H1 (cell line): ENCODE data around the gene MAP3K14. TPM values are rescaled to one million over a fixed set of nuclear protein-coding genes. Genes with fewer than 3 reads are reported as not detected.

Experiments used
- CTCF ChIA-PET: fragments of 300-600 bp; sonication (Branson Sonifier 250); formaldehyde crosslinking; loops from one replicate; lab custom pipeline; 2021; ENCODE audit not compliant: partially characterized antibody; lab: Charles Lee
- POLR2A ChIA-PET: fragments of 300-600 bp; sonication (Branson Sonifier 250); formaldehyde crosslinking; loops from one replicate; lab custom pipeline; 2021; ENCODE audit warnings: inconsistent platforms; ENCODE audit not compliant: partially characterized antibody; lab: Charles Lee
- DNase-seq, 2 experiments: peaks; one replicate each; pipeline versions ENCODE4 v3.0.0 to v3.0.0-alpha.2; 2010 to 2022; ENCODE audit warnings: low spot score in 2 of 2, low read depth in 1 of 2, mixed read lengths in 1 of 2
- FAIRE-seq: peaks from 2 replicates; lab custom pipeline; 2011; peaks lifted over from hg19 to GRCh38; lab: Jason Lieb, UNC
- H2AFZ ChIP-seq: 2 replicates; pipeline ENCODE4 v1.8.1; 2012; ENCODE audit warnings: low read length, inconsistent platforms
- H2AK5ac ChIP-seq: 2 replicates; pipeline ENCODE4 v1.6.1; 2013; ENCODE audit warnings: low read depth, low read length
- H2BK120ac ChIP-seq: replicated peaks from 2 replicates; pipeline ENCODE3; 2013; ENCODE audit warnings: low read depth, low read length, inconsistent platforms
- H2BK12ac ChIP-seq: 2 replicates; pipeline ENCODE4 v1.6.1; 2013; ENCODE audit warnings: low read depth, low read length
- H2BK15ac ChIP-seq: 2 replicates; pipeline ENCODE4 v1.6.1; 2013; ENCODE audit warnings: low read length
- H2BK20ac ChIP-seq: 2 replicates; pipeline ENCODE4 v1.6.1; 2013; ENCODE audit warnings: low read length
- H2BK5ac ChIP-seq: 2 replicates; pipeline ENCODE4 v1.6.1; 2013; ENCODE audit warnings: low read depth, low read length
- H3K14ac ChIP-seq: 2 replicates; pipeline ENCODE4 v1.6.1; 2013; ENCODE audit warnings: inconsistent platforms; ENCODE audit not compliant: insufficient read length
- H3K18ac ChIP-seq: 2 replicates; pipeline ENCODE4 v1.6.1; 2013; ENCODE audit warnings: low read length; ENCODE audit errors: extremely low read depth
- H3K23ac ChIP-seq: 2 replicates; pipeline ENCODE4 v1.6.1; 2013; ENCODE audit warnings: inconsistent platforms; ENCODE audit not compliant: insufficient read length
- H3K23me2 ChIP-seq: 2 replicates; pipeline ENCODE4 v1.6.1; 2013; ENCODE audit warnings: low read depth, low read length
- H3K27ac ChIP-seq: 2 replicates; pipeline ENCODE4 v1.6.1; 2011; ENCODE audit warnings: low read depth, low read length, inconsistent platforms
- H3K27me3 ChIP-seq, 4 experiments: replicated peaks in 1 of 4; 1 replicate in 1 of 4; 2 replicates in 3 of 4; pipeline versions ENCODE4 v1.6.1 to v1.8.1; 2011 to 2013; ENCODE audit warnings: low read length in 3 of 4, mild to moderate bottlenecking in 3 of 4, inconsistent platforms in 2 of 4, mixed read lengths in 2 of 4, moderate library complexity in 1 of 4; ENCODE audit not compliant: control insufficient read depth in 3 of 4, insufficient read depth in 3 of 4; ENCODE audit errors: extremely low read depth in 1 of 4
- H3K36me3 ChIP-seq, 4 experiments: 2 replicates each; pipeline versions ENCODE4 v1.6.1 to v1.8.1; 2011 to 2013; ENCODE audit warnings: mild to moderate bottlenecking in 4 of 4, low read length in 3 of 4, moderate library complexity in 2 of 4, control low read depth in 1 of 4, inconsistent platforms in 1 of 4; ENCODE audit not compliant: insufficient read depth in 4 of 4, control insufficient read depth in 2 of 4
- H3K4ac ChIP-seq: replicated peaks from 2 replicates; pipeline ENCODE3; 2013; ENCODE audit warnings: low read length, low read depth, mixed read lengths, inconsistent platforms; ENCODE audit not compliant: insufficient read length
- H3K4me1 ChIP-seq, 4 experiments: replicated peaks in 1 of 4; 1 replicate in 1 of 4; 2 replicates in 3 of 4; pipeline versions ENCODE4 v1.6.1 to v1.8.1; 2011 to 2013; ENCODE audit warnings: low read length in 3 of 4, inconsistent platforms in 2 of 4, mixed read lengths in 1 of 4; ENCODE audit not compliant: insufficient read depth in 4 of 4, control insufficient read depth in 3 of 4
- H3K4me2 ChIP-seq, 2 experiments: 2 replicates each; pipeline versions ENCODE4 v1.6.1 to v1.8.1; 2011 to 2013; ENCODE audit warnings: low read depth in 2 of 2, low read length in 2 of 2, control low read depth in 1 of 2, inconsistent platforms in 1 of 2, mild to moderate bottlenecking in 1 of 2; ENCODE audit not compliant: insufficient read depth in 1 of 2
- H3K4me3 ChIP-seq, 4 experiments: fragments of 200-600, 300-600 bp in 1 of 4; sonication (generic), shearing (Covaris generic), sonication (Bioruptor Twin) in 1 of 4; 2 replicates each; pipeline versions ENCODE4 v1.5.1 to v1.8.1; 2011 to 2016; ENCODE audit warnings: low read length in 4 of 4, low read depth in 3 of 4, control low read depth in 2 of 4, inconsistent platforms in 2 of 4, mild to moderate bottlenecking in 2 of 4, mixed read lengths in 1 of 4, moderate library complexity in 1 of 4; ENCODE audit not compliant: insufficient read depth in 2 of 4; ENCODE audit errors: extremely low read depth in 1 of 4
- H3K56ac ChIP-seq: replicated peaks from 2 replicates; pipeline ENCODE3; 2013; ENCODE audit warnings: low read depth, mild to moderate bottlenecking, mixed read lengths, low read length, inconsistent platforms; ENCODE audit not compliant: insufficient read length
- H3K79me1 ChIP-seq: 2 replicates; pipeline ENCODE4 v1.6.1; 2013; ENCODE audit warnings: low read depth, low read length, control low read depth
- H3K79me2 ChIP-seq, 2 experiments: 2 replicates each; pipeline versions ENCODE4 v1.6.1 to v1.8.1; 2012 to 2013; ENCODE audit warnings: low read length in 2 of 2, mild to moderate bottlenecking in 2 of 2, inconsistent platforms in 1 of 2; ENCODE audit not compliant: insufficient read depth in 2 of 2, control insufficient read depth in 1 of 2
- H3K9ac ChIP-seq, 4 experiments: replicated peaks in 1 of 4; 1 replicate in 1 of 4; 2 replicates in 3 of 4; pipeline versions ENCODE4 v1.6.1 to v1.8.1; 2011 to 2013; ENCODE audit warnings: low read depth in 3 of 4, low read length in 3 of 4, control low read depth in 2 of 4, mild to moderate bottlenecking in 2 of 4, moderate library complexity in 2 of 4, inconsistent platforms in 1 of 4; ENCODE audit errors: extremely low read depth in 1 of 4
- H3K9me3 ChIP-seq, 2 experiments: 2 replicates each; pipeline versions ENCODE4 v1.6.1 to v1.8.1; 2012 to 2013; ENCODE audit warnings: mild to moderate bottlenecking in 2 of 2, moderate library complexity in 2 of 2, control low read depth in 1 of 2, inconsistent platforms in 1 of 2, low read depth in 1 of 2, low read length in 1 of 2, mixed read lengths in 1 of 2; ENCODE audit not compliant: insufficient read depth in 2 of 2
- H4K20me1 ChIP-seq, 2 experiments: replicated peaks in 1 of 2; 2 replicates each; pipeline versions ENCODE3 to v1.8.1; 2011 to 2013; ENCODE audit warnings: inconsistent platforms in 2 of 2, low read length in 2 of 2, mild to moderate bottlenecking in 1 of 2; ENCODE audit not compliant: insufficient read depth in 2 of 2, control insufficient read depth in 1 of 2
- H4K5ac ChIP-seq: 2 replicates; pipeline ENCODE4 v1.6.1; 2013; ENCODE audit warnings: low read length, low read depth, mixed read lengths, inconsistent platforms; ENCODE audit not compliant: insufficient read length
- H4K8ac ChIP-seq: 2 replicates; pipeline ENCODE4 v1.8.0; 2013; ENCODE audit warnings: mild to moderate bottlenecking, moderate library complexity, low read length, inconsistent platforms; ENCODE audit not compliant: insufficient read depth; ENCODE audit errors: extremely low read depth
- H4K91ac ChIP-seq: replicated peaks from 2 replicates; pipeline ENCODE3; 2013; ENCODE audit warnings: low read length, mixed read lengths, inconsistent platforms; ENCODE audit not compliant: insufficient read length
- ASH2L ChIP-seq: fragments of 200-600, 300-600 bp; sonication (generic); IDR thresholded peaks from one replicate; pipeline ENCODE4 v1.7.1; 2017; ENCODE audit warnings: low read length
- BCL11A ChIP-seq, 2 experiments: IDR thresholded peaks; one replicate each; pipeline ENCODE4 v1.6.1; 2011; ENCODE audit warnings: low read depth in 2 of 2, low read length in 2 of 2, mild to moderate bottlenecking in 2 of 2
- CHD1 ChIP-seq: IDR thresholded peaks from 2 replicates; pipeline ENCODE4 v1.6.1; 2012; ENCODE audit warnings: low read depth, low read length, improper control_type of control experiment
- CTBP2 ChIP-seq: IDR thresholded peaks from 2 replicates; pipeline ENCODE4 v1.7.0; 2011; ENCODE audit warnings: borderline replicate concordance, mild to moderate bottlenecking, moderate library complexity, mixed read lengths, low read length; ENCODE audit not compliant: insufficient read depth, insufficient read length
- EZH2 ChIP-seq: fragments of 200-600 bp; sonication (generic); IDR thresholded peaks from 2 replicates; pipeline ENCODE4 v1.7.1; 2012; ENCODE audit warnings: low read depth, mild to moderate bottlenecking, moderate library complexity, low read length, inconsistent platforms; ENCODE audit not compliant: severe bottlenecking
- JUND ChIP-seq: IDR thresholded peaks from 2 replicates; pipeline ENCODE4 v1.6.1; 2011; ENCODE audit warnings: mild to moderate bottlenecking, improper control_type of control experiment, low read length
- MAFK ChIP-seq: IDR thresholded peaks from 2 replicates; pipeline ENCODE4 v1.6.1; 2012; ENCODE audit warnings: low read depth, mild to moderate bottlenecking, improper control_type of control experiment, low read length
- NANOG ChIP-seq: IDR thresholded peaks from 2 replicates; pipeline ENCODE4 v1.6.1; 2011; ENCODE audit warnings: low read length, low read depth, mild to moderate bottlenecking, inconsistent platforms; ENCODE audit not compliant: insufficient read depth, poor library complexity, severe bottlenecking
- PHF8 ChIP-seq: fragments of 200-600 bp; sonication (generic); conservative IDR thresholded peaks from 2 replicates; pipeline ENCODE4 v1.7.1; 2012; ENCODE audit warnings: low read depth, mild to moderate bottlenecking, inconsistent platforms, low read length, moderate library complexity
- POLR2A ChIP-seq, 2 experiments: IDR thresholded peaks; 1 replicate in 1 of 2; 2 replicates in 1 of 2; pipeline ENCODE4 v1.6.1; 2011; ENCODE audit warnings: low read depth in 2 of 2, low read length in 2 of 2, mild to moderate bottlenecking in 2 of 2; ENCODE audit errors: control extremely low read depth in 1 of 2
- SAP30 ChIP-seq: fragments of 300-600 bp; sonication (generic); IDR thresholded peaks from 2 replicates; pipeline ENCODE4 v1.7.1; 2012; ENCODE audit warnings: low read length, moderate library complexity, mild to moderate bottlenecking, inconsistent platforms; ENCODE audit not compliant: insufficient read depth, insufficient replicate concordance
- SIN3A ChIP-seq, 2 experiments: IDR thresholded peaks in 1 of 2; conservative IDR thresholded peaks in 1 of 2; 2 replicates each; pipeline ENCODE4 v1.6.1; 2011 to 2012; ENCODE audit warnings: low read length in 2 of 2, improper control_type of control experiment in 1 of 2, low read depth in 1 of 2, mild to moderate bottlenecking in 1 of 2
- TBP ChIP-seq: IDR thresholded peaks from 2 replicates; pipeline ENCODE4 v1.6.1; 2011; ENCODE audit warnings: low read depth, low read length, improper control_type of control experiment
- WGBS, 2 experiments: shearing (Covaris generic) in 1 of 2; methylation state at CpG; one replicate each; pipeline versions ENCODE4 v1.1.6 to v1.1.7; 2013 to 2015; ENCODE audit warnings: low lambda C conversion rate in 2 of 2, mixed read lengths in 2 of 2, inconsistent platforms in 1 of 2, low coverage in 1 of 2, missing lambda C conversion rate in 1 of 2; ENCODE audit not compliant: insufficient replicate concordance in 2 of 2, insufficient coverage in 1 of 2, insufficient read length in 1 of 2; ENCODE audit errors: extremely low coverage in 1 of 2, missing lambda C conversion rate in 1 of 2; 5-methylcytosine and 5-hydroxymethylcytosine counted together
- polyA plus RNA-seq, 7 experiments: library from polyadenylated mRNA; depleted of rRNA in 3 of 7; stranded (reverse) in 5 of 7; unstranded in 2 of 7; fragments of >200 nt in 5 of 7; fragments of 200-250 nt in 2 of 7; gene quantifications; 1 replicate in 5 of 7; 2 replicates in 1 of 7; 4 replicates in 1 of 7; pipeline versions ENCODE4 v1.2.1 to v1.2.3, GENCODE V29; 2011 to 2013; ENCODE audit warnings: missing spikeins in 2 of 7, mixed read lengths in 2 of 7
- total RNA-seq: library from RNA; stranded (reverse); fragmentation: NEBNext Ultra II Directional; extraction: Animal tissue kit (Norgen Biotek cat#: 25700); gene quantifications from 2 replicates; pipeline ENCODE4 v1.2.1, GENCODE V29; 2021

Gene MAP3K14
- total and polyA plus RNA-seq, 2 of the 8 experiments (the other 6 are each of a cell fraction or from before 2014, with no cell fraction given) = 5.2 to 6.1 TPM

GRCh38 chr17:45342871-45343526 is 26.2 kb upstream of the MAP3K14 start:
- Histone ChIP-seq H3K56ac (no peak overlapping the region), H3K4me3 (no peak overlapping the region), H3K27ac (no peak overlapping the region), H2AFZ (no peak overlapping the region), H4K91ac (no peak overlapping the region), H2BK5ac (no peak overlapping the region), H3K79me1 (no peaks in the 10 kb centered on the region), H4K20me1 (no peaks in the 10 kb centered on the region), H2BK20ac (no peak overlapping the region), H3K9me3 (no peaks in the 10 kb centered on the region), H3K18ac (no peak overlapping the region), H3K9ac (no peak overlapping the region), H3K23me2 (no peaks in the 10 kb centered on the region), H3K27me3 (peaks cover 0 to under 1% (median 0%) of the 10 kb centered on the region in 4 experiments; a peak in 1 of 7 replicates), H3K4me1 (peaks cover 2 to 8% (median 4%) of the 10 kb centered on the region in 4 experiments; a peak in 6 of 7 replicates), H3K79me2 (no peaks in the 10 kb centered on the region), H4K8ac (no peak overlapping the region), H2BK12ac (peak overlapping the region; percentile 10; the same call in 1 of the 2 replicates), H3K36me3 (no peaks in the 10 kb centered on the region), H2BK15ac (no peak overlapping the region; the same call in 1 of the 2 replicates), H3K14ac (no peak overlapping the region), H3K4ac (no peak overlapping the region), H2BK120ac (no peak overlapping the region), H2AK5ac (no peak overlapping the region), H3K4me2 (no peak overlapping the region), H4K5ac (no peak overlapping the region), H3K23ac (no peak overlapping the region)
- ChIA-PET CTCF (interaction anchor here (0.9 to 1.3 kb wide), 3 partner anchors 51 to 97 kb away, joined by 3 to 5 read pairs (median 4); no protein-coding TSS in a partner anchor), POLR2A (no interaction called here)
- FAIRE-seq = no peak
- 87% methylated on average over 4 of the region's 4 CpGs; no CpG with 5 or more reads in 1 of the 2 experiments for WGBS, 2 experiments
- no peak for DNase-seq
- no peak for TF ChIP-seq JUND
- TF ChIP-seq ASH2L = no peak
- no peak for TF ChIP-seq SIN3A (conservative IDR thresholded peaks at IDR 0.05 in 1 of 2, IDR thresholded peaks at IDR 0.05 in 1 of 2; ENCODE audit: low read depth in 1 of 2, low read length in 2 of 2)
- no peak for TF ChIP-seq EZH2
- TF ChIP-seq NANOG = no peak
- TF ChIP-seq BCL11A (IDR thresholded peaks at IDR 0.05; ENCODE audit: low read depth in 2 of 2, low read length in 2 of 2) = no peak
- TF ChIP-seq POLR2A (IDR thresholded peaks at IDR 0.05; ENCODE audit: control extremely low read depth in 1 of 2, low read depth in 2 of 2, low read length in 2 of 2) = no peak
- no peak for TF ChIP-seq MAFK
- no peak for TF ChIP-seq CTBP2
- no peak for TF ChIP-seq CHD1
- no peak for TF ChIP-seq SAP30
- no peak for TF ChIP-seq TBP
- no peak for TF ChIP-seq PHF8
